CD4-positive, alpha-beta T cell treated with Interleukin-6 at 100 ng/mL for 8 hours (primary cell): Measurements from ENCODE around the gene SNX25.
"Not testable (repeated sequence)": the region's sequence is repeated elsewhere in the genome, so short reads cannot be mapped to it uniquely, and the experiment has no call there.

Experiments
- DNase-seq: peaks from one replicate; pipeline ENCODE4 v3.0.0-alpha.2; 2020; ENCODE audit warnings: mixed read lengths, low spot score

The SNX25 gene

GRCh38 chr4:185209031-185209851, at the start of gene SNX25:
Gene SNX25 (plus strand): TSS chr4:185209598. CDS start chr4:185209827, 229 bp downstream.
- DNase-seq, result peak; percentile 84

- DNase-seq, result peak; percentile 39
These were observed 43.8 kb upstream of the SNX25 start for GRCh38 chr4:185165605-185166063.

- no peak for DNase-seq
These were observed 42.2 kb upstream of the SNX25 start for GRCh38 chr4:185167234-185167633.

- DNase-seq, result no peak
These were observed 37.9 kb upstream of the SNX25 start for GRCh38 chr4:185171373-185172071.

GRCh38 chr4:185179488-185179887, 29.9 kb upstream of the SNX25 start:
- no peak for DNase-seq

- no peak for DNase-seq
These were observed 27.2 kb upstream of the SNX25 start for GRCh38 chr4:185182239-185182638.

GRCh38 chr4:185183622-185184281, 25.6 kb upstream of the SNX25 start:
- DNase-seq, result peak; percentile 77

- no peak for DNase-seq
These were observed 22.6 kb upstream of the SNX25 start for GRCh38 chr4:185186769-185187168.

- DNase-seq, result no peak
These were observed 19.6 kb upstream of the SNX25 start for GRCh38 chr4:185189606-185190305.

GRCh38 chr4:185190306-185190856, 19.0 kb upstream of the SNX25 start:
- no peak for DNase-seq

- no peak for DNase-seq
These were observed 17.3 kb upstream of the SNX25 start for GRCh38 chr4:185192059-185192458.

- DNase-seq, result no peak
These were observed 14.2 kb upstream of the SNX25 start for GRCh38 chr4:185194924-185195888.

GRCh38 chr4:185196437-185196836, 13.0 kb upstream of the SNX25 start:
- no peak for DNase-seq

GRCh38 chr4:185198189-185198588, 11.2 kb upstream of the SNX25 start:
- DNase-seq, result not testable (repeated sequence)

- peak; percentile 16 for DNase-seq
These were observed 7.1 kb upstream of the SNX25 start for GRCh38 chr4:185201977-185202962.

- no peak for DNase-seq
These were observed 6.4 kb upstream of the SNX25 start for GRCh38 chr4:185202984-185203485.

GRCh38 chr4:185203486-185204237, 5.7 kb upstream of the SNX25 start, which contains the start of gene CFAP97:
Gene CFAP97 (minus strand): TSS chr4:185204000. CDS start chr4:185191196, 12,804 bp downstream.
- peak; percentile 83 for DNase-seq

GRCh38 chr4:185204238-185204910, 5.0 kb upstream of the SNX25 start:
- DNase-seq, result no peak
